Central memory CD4-positive, alpha-beta T cell (primary cell): ENCODE measurements around the gene CCND1.

Source experiments
- DNase-seq: peaks from one replicate; pipeline ENCODE4 v3.0.0; 2022
- total RNA-seq, 3 experiments: gene quantifications; one replicate each; lab custom pipeline; 2026; lab: John Stamatoyannopoulos, UW

Gene CCND1
- total RNA-seq, result 1.7 to 43.6 (median 3.5) reads per million in 3 experiments

GRCh38 chr11:69640995-69641581 is at the start of gene CCND1:
CCND1 (plus strand) TSS chr11:69641156; CDS start chr11:69641314, 158 bp downstream.
- DNase-seq, result peak; percentile 30

- DNase-seq, result no peak
Measured at GRCh38 chr11:69592986-69593650, 47.8 kb upstream of the CCND1 start.

- no peak for DNase-seq
Measured at GRCh38 chr11:69593851-69594250, 47.1 kb upstream of the CCND1 start.

- no peak for DNase-seq
Measured at GRCh38 chr11:69594481-69594880, 46.5 kb upstream of the CCND1 start.

- DNase-seq, result no peak
Measured at GRCh38 chr11:69595805-69596665, 44.9 kb upstream of the CCND1 start.

- DNase-seq, result no peak
Measured at GRCh38 chr11:69598147-69598546, 42.8 kb upstream of the CCND1 start.

GRCh38 chr11:69599502-69599901 is 41.5 kb upstream of the CCND1 start:
- DNase-seq, result no peak

GRCh38 chr11:69600001-69600400 is 41.0 kb upstream of the CCND1 start:
- DNase-seq, result no peak

GRCh38 chr11:69601011-69601975 is 39.7 kb upstream of the CCND1 start:
- no peak for DNase-seq

GRCh38 chr11:69603111-69603836 is 37.7 kb upstream of the CCND1 start:
- no peak for DNase-seq

GRCh38 chr11:69604055-69604454 is 36.9 kb upstream of the CCND1 start:
- no peak for DNase-seq

GRCh38 chr11:69605737-69606526 is 35.0 kb upstream of the CCND1 start:
- no peak for DNase-seq

GRCh38 chr11:69609351-69609750 is 31.6 kb upstream of the CCND1 start:
- no peak for DNase-seq

- DNase-seq, result no peak
Measured at GRCh38 chr11:69611548-69612526, 29.1 kb upstream of the CCND1 start.

GRCh38 chr11:69613594-69613993 is 27.4 kb upstream of the CCND1 start:
- DNase-seq, result no peak

GRCh38 chr11:69614085-69614484 is 26.9 kb upstream of the CCND1 start:
- DNase-seq, result no peak

- DNase-seq, result no peak
Measured at GRCh38 chr11:69615545-69616278, 25.2 kb upstream of the CCND1 start.

- DNase-seq, result no peak
Measured at GRCh38 chr11:69617220-69617619, 23.7 kb upstream of the CCND1 start.

GRCh38 chr11:69617682-69618081 is 23.3 kb upstream of the CCND1 start:
- no peak for DNase-seq
